OCI-LY3 (cell line): ENCODE results near the gene BCL2L15.
"Not testable (repeated sequence)": the region's sequence is repeated elsewhere in the genome, so short reads cannot be mapped to it uniquely, and the experiment has no call there.

Experiments used
- H2AFZ ChIP-seq: fragments of 200-600, 300-600 bp; shearing (Covaris generic); 2 replicates; pipeline ENCODE4 v1.6.0; 2014; ENCODE audit warnings: antibody characterized with exemption, low read depth, low read length
- H3K27ac ChIP-seq: fragments of 200-600, 300-600 bp; sonication (generic); 2 replicates; pipeline ENCODE4 v1.5.1; 2014; ENCODE audit warnings: mild to moderate bottlenecking, low read length, moderate library complexity, mixed read lengths
- H3K27me3 ChIP-seq: fragments of 200-600, 300-600 bp; sonication (generic); 2 replicates; pipeline ENCODE4 v1.6.1; 2014; ENCODE audit warnings: low read depth, low read length, mixed read lengths
- H3K36me3 ChIP-seq: fragments of 200-600, 300-600 bp; sonication (generic); replicated peaks from 2 replicates; pipeline ENCODE3; 2014; ENCODE audit warnings: low read depth, low read length, mixed read lengths
- H3K4me1 ChIP-seq: fragments of 300-600, 200-600 bp; sonication (generic); 2 replicates; pipeline ENCODE4 v1.6.1; 2014; ENCODE audit warnings: low read length, mixed read lengths
- H3K4me2 ChIP-seq: fragments of 200-600, 300-600 bp; sonication (generic); 2 replicates; pipeline ENCODE4 v1.6.1; 2014; ENCODE audit warnings: low read length, mixed read lengths
- H3K4me3 ChIP-seq: fragments of 300-600, 200-600 bp; sonication (generic); 2 replicates; pipeline ENCODE4 v1.5.1; 2014; ENCODE audit warnings: antibody characterized with exemption, mild to moderate bottlenecking, low read length, moderate library complexity
- H3K79me2 ChIP-seq: fragments of 300-600, 200-600 bp; shearing (Covaris generic); 2 replicates; pipeline ENCODE4 v1.6.1; 2014; ENCODE audit warnings: mild to moderate bottlenecking, low read length, mixed read lengths
- H3K9ac ChIP-seq: fragments of 300-600, 200-600 bp; shearing (Covaris generic); 2 replicates; pipeline ENCODE4 v1.6.0; 2014; ENCODE audit warnings: mild to moderate bottlenecking, low read length, moderate library complexity
- H3K9me3 ChIP-seq: fragments of 200-600, 300-600 bp; shearing (Covaris generic); 2 replicates; pipeline ENCODE4 v1.6.1; 2014; ENCODE audit warnings: low read length, mixed read lengths; ENCODE audit not compliant: insufficient read depth
- H4K20me1 ChIP-seq: fragments of 200-600, 300-600 bp; sonication (generic); 2 replicates; pipeline ENCODE4 v1.6.1; 2016; ENCODE audit warnings: low read length, mixed read lengths; ENCODE audit not compliant: insufficient read depth
- EZH2phosphoT487 ChIP-seq: fragments of 200-600 bp; shearing (Covaris generic); IDR thresholded peaks from 2 replicates; pipeline ENCODE4 v1.6.1; 2018; ENCODE audit warnings: antibody characterized with exemption, mixed run types, low read depth
- TF ChIP-seq, protein P1 (sequence below): fragments of 200-600, 300-600 bp; sonication (generic); IDR thresholded peaks from 2 replicates; pipeline ENCODE4 v1.5.1; 2014; ENCODE audit warnings: antibody characterized with exemption, low read length, low read depth

BCL2L15 gene

DNA sequence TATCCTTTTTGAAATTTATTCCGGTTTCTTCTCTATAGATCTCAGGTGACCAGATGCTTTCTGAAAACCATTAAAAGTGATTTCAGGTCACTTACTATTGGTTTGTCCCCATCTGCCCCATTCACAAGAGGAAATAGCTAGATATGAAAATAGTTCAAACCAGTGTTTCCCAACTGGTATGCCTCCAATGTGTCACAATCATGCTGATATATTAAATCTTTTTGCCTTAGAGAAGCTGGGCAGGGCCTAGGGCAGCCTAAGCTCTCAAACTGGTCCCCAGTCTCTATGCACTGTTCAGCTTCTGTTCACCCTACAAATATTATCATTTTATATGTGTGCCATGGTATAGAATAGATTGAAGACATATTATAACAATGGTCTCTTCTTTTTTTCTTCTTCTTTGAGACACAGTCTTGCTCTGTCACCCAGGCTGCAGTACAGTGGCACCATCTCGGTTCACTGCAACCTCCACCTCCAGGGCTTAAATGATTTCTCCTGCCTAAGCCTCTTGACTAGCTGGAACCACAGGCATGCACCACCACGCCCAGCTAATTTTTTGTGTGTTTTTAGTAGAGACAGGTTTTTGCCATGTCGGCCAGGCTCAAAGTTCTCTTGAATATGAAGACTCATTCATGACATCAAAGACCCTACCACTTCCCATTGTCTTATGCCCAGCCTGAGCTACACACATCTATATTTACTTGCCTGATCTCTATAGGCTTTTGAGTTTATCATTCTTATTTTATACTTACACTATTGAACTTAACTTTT is 31.6 kb downstream of the BCL2L15 start:
- H3K27ac ChIP-seq = no peak overlapping the region
- H3K27me3 ChIP-seq = no peaks in the 10 kb centered on the region
- H3K9ac ChIP-seq = no peak overlapping the region
- no peak overlapping the region for H3K4me3 ChIP-seq
- H3K36me3 ChIP-seq = peaks cover 7% of the 10 kb centered on the region
- no peak overlapping the region for H2AFZ ChIP-seq
- peaks cover 51% of the 10 kb centered on the region for H3K4me1 ChIP-seq
- no peaks in the 10 kb centered on the region for H3K79me2 ChIP-seq
- no peaks in the 10 kb centered on the region for H4K20me1 ChIP-seq
- H3K4me2 ChIP-seq = no peak overlapping the region
- H3K9me3 ChIP-seq = no peaks in the 10 kb centered on the region
- TF ChIP-seq, protein P1, sequence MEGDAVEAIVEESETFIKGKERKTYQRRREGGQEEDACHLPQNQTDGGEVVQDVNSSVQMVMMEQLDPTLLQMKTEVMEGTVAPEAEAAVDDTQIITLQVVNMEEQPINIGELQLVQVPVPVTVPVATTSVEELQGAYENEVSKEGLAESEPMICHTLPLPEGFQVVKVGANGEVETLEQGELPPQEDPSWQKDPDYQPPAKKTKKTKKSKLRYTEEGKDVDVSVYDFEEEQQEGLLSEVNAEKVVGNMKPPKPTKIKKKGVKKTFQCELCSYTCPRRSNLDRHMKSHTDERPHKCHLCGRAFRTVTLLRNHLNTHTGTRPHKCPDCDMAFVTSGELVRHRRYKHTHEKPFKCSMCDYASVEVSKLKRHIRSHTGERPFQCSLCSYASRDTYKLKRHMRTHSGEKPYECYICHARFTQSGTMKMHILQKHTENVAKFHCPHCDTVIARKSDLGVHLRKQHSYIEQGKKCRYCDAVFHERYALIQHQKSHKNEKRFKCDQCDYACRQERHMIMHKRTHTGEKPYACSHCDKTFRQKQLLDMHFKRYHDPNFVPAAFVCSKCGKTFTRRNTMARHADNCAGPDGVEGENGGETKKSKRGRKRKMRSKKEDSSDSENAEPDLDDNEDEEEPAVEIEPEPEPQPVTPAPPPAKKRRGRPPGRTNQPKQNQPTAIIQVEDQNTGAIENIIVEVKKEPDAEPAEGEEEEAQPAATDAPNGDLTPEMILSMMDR = no peak
- no peak for TF ChIP-seq EZH2phosphoT487

DNA sequence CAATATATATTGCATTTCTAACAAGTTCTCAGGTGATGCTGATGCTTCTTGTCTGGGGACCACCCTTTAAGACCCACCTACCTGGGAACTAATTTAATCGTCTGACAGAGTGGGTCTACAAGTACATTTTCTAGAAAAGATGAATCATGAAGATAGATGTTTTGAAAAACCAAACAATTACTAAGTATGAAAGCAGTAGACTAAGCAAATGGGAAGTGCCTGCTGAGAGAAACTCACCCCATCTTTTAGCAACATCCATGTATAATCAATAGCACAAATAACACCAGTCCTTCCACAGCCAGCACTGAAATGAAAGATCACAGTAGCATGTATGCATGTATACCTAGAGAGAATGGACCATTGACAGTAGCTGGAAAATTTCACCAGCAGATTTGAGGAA is 33.1 kb downstream of the BCL2L15 start:
- Histone ChIP-seq H3K4me3 (no peak overlapping the region), H3K4me2 (peak overlapping the region; percentile 27; the same call in 1 of the 2 replicates), H4K20me1 (no peaks in the 10 kb centered on the region), H3K9ac (no peak overlapping the region), H3K4me1 (peaks cover 40% of the 10 kb centered on the region), H3K9me3 (no peaks in the 10 kb centered on the region), H3K36me3 (peaks cover 7% of the 10 kb centered on the region), H3K27ac (no peak overlapping the region), H2AFZ (no peak overlapping the region), H3K27me3 (no peaks in the 10 kb centered on the region), H3K79me2 (no peaks in the 10 kb centered on the region)
- TF ChIP-seq, protein P1 = no peak
- no peak for TF ChIP-seq EZH2phosphoT487

DNA sequence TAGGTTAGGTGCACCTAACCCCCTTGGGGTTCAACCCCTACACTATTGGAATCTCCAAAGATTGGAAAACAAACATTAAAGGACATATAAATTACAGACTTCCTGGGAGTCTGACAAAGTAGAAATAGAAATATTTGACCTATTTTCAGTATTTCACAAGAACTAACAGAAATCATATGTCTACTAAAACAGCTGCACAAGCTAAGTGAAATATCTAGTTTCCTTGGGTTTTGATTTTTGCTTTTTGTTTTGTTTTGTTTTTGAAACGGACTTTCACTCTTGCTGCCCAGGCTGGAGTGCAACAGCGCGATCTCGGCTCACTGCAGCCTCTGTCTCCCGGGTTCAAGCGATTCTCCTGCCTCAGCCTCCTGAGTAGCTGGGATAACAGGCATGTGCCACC is 34.7 kb downstream of the BCL2L15 start:
- H2AFZ ChIP-seq, H3K4me2 ChIP-seq, H3K4me3 ChIP-seq, H3K27ac ChIP-seq, H4K20me1 ChIP-seq, H3K9me3 ChIP-seq, H3K9ac ChIP-seq, H3K27me3 ChIP-seq, H3K79me2 ChIP-seq: not testable (repeated sequence)
- H3K36me3 ChIP-seq = peaks cover 10% of the 10 kb centered on the region
- H3K4me1 ChIP-seq = peaks cover 31% of the 10 kb centered on the region

DNA sequence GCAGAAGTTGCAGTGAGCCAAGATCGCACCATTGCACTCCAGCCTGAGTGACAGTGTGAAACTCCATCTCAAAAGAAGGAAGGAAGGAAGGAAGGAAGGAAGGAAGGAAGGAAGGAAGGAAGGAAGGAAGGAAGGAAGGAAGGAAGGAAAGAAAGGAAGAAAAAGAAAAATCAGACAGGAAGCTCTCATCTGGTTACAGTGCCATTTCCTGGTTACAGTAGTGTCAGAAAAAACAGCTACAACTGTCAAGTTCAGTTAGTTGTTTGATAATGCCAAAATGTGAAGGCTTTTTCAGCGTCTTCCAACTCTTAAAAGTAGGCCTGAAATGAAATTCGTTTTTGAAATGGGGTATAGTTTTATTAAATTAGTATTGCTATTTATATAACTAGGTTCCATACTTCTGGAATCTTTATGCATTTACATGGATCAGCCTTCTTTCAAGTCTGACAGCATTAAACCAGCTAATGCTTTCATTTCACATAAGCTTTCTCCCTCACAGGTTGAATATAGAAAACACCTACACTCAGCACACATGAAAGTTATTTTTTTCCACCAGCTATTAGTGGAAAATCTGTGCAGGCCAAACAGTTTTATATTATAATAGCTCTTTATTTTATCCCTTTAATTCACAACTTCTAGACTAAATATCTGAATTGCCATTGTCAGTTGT is 37.1 kb downstream of the BCL2L15 start:
- Histone ChIP-seq H3K36me3 (peaks cover 13% of the 10 kb centered on the region), H3K9ac (no peak overlapping the region), H3K4me2 (no peak overlapping the region), H3K27ac (no peak overlapping the region), H4K20me1 (no peaks in the 10 kb centered on the region), H2AFZ (no peak overlapping the region), H3K27me3 (no peaks in the 10 kb centered on the region), H3K4me1 (peaks cover 16% of the 10 kb centered on the region), H3K79me2 (no peaks in the 10 kb centered on the region), H3K4me3 (no peak overlapping the region), H3K9me3 (no peaks in the 10 kb centered on the region)
- no peak for TF ChIP-seq EZH2phosphoT487
- TF ChIP-seq, protein P1 = no peak
